IMR-90 (cell line): ENCODE measurements around the gene MTHFSD. TPM values are rescaled to one million over a fixed set of nuclear protein-coding genes. Genes with fewer than 3 reads are reported as not detected.

Experiments
- ATAC-seq: fragments of 200-7000 bp; cut with Tn5 transposase; 2 replicates; pipeline ENCODE4 v1.9.1; 2020; ENCODE audit warnings: low read depth, mild to moderate bottlenecking, moderate library complexity
- BruUV-seq: library from RNA; stranded (reverse); fragments of 400-500 nt; replicated peaks from 2 replicates; lab custom pipeline; 2021; lab: Mats Ljungman, UMichigan
- CTCF ChIA-PET: fragments of 300-600 bp; formaldehyde crosslinking; extraction: SDS; loops from one replicate; lab custom pipeline; 2021; ENCODE audit warnings: antibody characterized with exemption; lab: Yijun Ruan, JAX
- POLR2A ChIA-PET: fragments of 300-600 bp; sonication (Branson Sonifier 250); formaldehyde crosslinking; loops from one replicate; lab custom pipeline; 2022; ENCODE audit warnings: antibody characterized with exemption; ENCODE audit not compliant: unreplicated experiment; lab: Charles Lee
- DNase-seq: peaks from one replicate; pipeline ENCODE4 v3.0.0; 2013
- H2AFZ ChIP-seq: replicated peaks from 2 replicates; pipeline ENCODE3; 2013; ENCODE audit warnings: low read length, mild to moderate bottlenecking; ENCODE audit not compliant: poor library complexity
- H2AK5ac ChIP-seq: 2 replicates; pipeline ENCODE4 v1.6.1; 2013; ENCODE audit warnings: low read depth, low read length, inconsistent platforms
- H2AK9ac ChIP-seq: replicated peaks from 2 replicates; pipeline ENCODE3; 2013; ENCODE audit warnings: mild to moderate bottlenecking, low read depth, low read length, moderate library complexity; ENCODE audit not compliant: poor library complexity
- H2BK120ac ChIP-seq: 2 replicates; pipeline ENCODE4 v1.6.1; 2013; ENCODE audit warnings: low read depth, low read length, inconsistent platforms
- H2BK15ac ChIP-seq: 3 replicates; pipeline ENCODE4 v1.6.1; 2013; ENCODE audit warnings: low read depth, low read length, inconsistent platforms
- H2BK20ac ChIP-seq: 2 replicates; pipeline ENCODE4 v1.6.1; 2013; ENCODE audit warnings: low read depth, mild to moderate bottlenecking, inconsistent platforms, low read length, moderate library complexity
- H2BK5ac ChIP-seq: 2 replicates; pipeline ENCODE4 v1.6.1; 2013; ENCODE audit warnings: mild to moderate bottlenecking, low read depth, low read length, inconsistent platforms; ENCODE audit not compliant: poor library complexity, severe bottlenecking
- H3K14ac ChIP-seq: replicated peaks from 2 replicates; pipeline ENCODE4 v1.6.1; 2013; ENCODE audit warnings: low read depth, low read length, inconsistent platforms
- H3K18ac ChIP-seq: 2 replicates; pipeline ENCODE4 v1.6.1; 2013; ENCODE audit warnings: low read depth, low read length, control low read depth
- H3K23ac ChIP-seq: 2 replicates; pipeline ENCODE4 v1.6.1; 2013; ENCODE audit warnings: low read depth, low read length, inconsistent platforms
- H3K27ac ChIP-seq: 2 replicates; pipeline ENCODE4 v1.5.1; 2013; ENCODE audit warnings: mild to moderate bottlenecking, control low read depth, low read length; ENCODE audit not compliant: insufficient read depth
- H3K27me3 ChIP-seq: 2 replicates; pipeline ENCODE4 v1.6.1; 2013; ENCODE audit warnings: low read length; ENCODE audit not compliant: control insufficient read depth, insufficient read depth
- H3K36me3 ChIP-seq: 2 replicates; pipeline ENCODE4 v1.6.1; 2013; ENCODE audit warnings: low read length, mixed read lengths; ENCODE audit not compliant: control insufficient read depth, insufficient read depth
- H3K4ac ChIP-seq: 2 replicates; pipeline ENCODE4 v1.6.1; 2013; ENCODE audit warnings: low read depth, low read length, inconsistent platforms
- H3K4me1 ChIP-seq: 2 replicates; pipeline ENCODE4 v1.6.1; 2013; ENCODE audit warnings: low read length, mixed read lengths; ENCODE audit not compliant: control insufficient read depth, insufficient read depth
- H3K4me2 ChIP-seq: 2 replicates; pipeline ENCODE4 v1.6.1; 2013; ENCODE audit warnings: low read depth, mild to moderate bottlenecking, control low read depth, low read length, moderate library complexity
- H3K4me3 ChIP-seq: 2 replicates; pipeline ENCODE4 v1.5.1; 2013; ENCODE audit warnings: low read depth, mild to moderate bottlenecking, control low read depth, low read length, moderate library complexity; ENCODE audit not compliant: insufficient read depth
- H3K56ac ChIP-seq: 2 replicates; pipeline ENCODE4 v1.6.1; 2013; ENCODE audit warnings: low read length, inconsistent platforms; ENCODE audit not compliant: insufficient read depth; ENCODE audit errors: extremely low read depth
- H3K79me1 ChIP-seq, 2 experiments: 2 replicates each; pipeline ENCODE4 v1.6.1; 2013; ENCODE audit warnings: low read length in 2 of 2, inconsistent platforms in 1 of 2, low read depth in 1 of 2
- H3K9ac ChIP-seq: 2 replicates; pipeline ENCODE4 v1.6.1; 2013; ENCODE audit warnings: low read depth, low read length, control low read depth
- H3K9me1 ChIP-seq: 2 replicates; pipeline ENCODE4 v1.6.1; 2013; ENCODE audit warnings: low read length, inconsistent platforms; ENCODE audit not compliant: insufficient read depth
- H3K9me3 ChIP-seq: 2 replicates; pipeline ENCODE4 v1.6.1; 2013; ENCODE audit warnings: low read length; ENCODE audit not compliant: control insufficient read depth, insufficient read depth
- H4K20me1 ChIP-seq: 2 replicates; pipeline ENCODE4 v1.6.1; 2013; ENCODE audit warnings: low read length, inconsistent platforms; ENCODE audit not compliant: insufficient read depth
- H4K5ac ChIP-seq: 2 replicates; pipeline ENCODE4 v1.6.1; 2013; ENCODE audit warnings: mild to moderate bottlenecking, low read depth, low read length, control low read depth
- H4K8ac ChIP-seq, 2 experiments: 2 replicates each; pipeline ENCODE4 v1.6.1; 2013; ENCODE audit warnings: low read depth in 2 of 2, low read length in 2 of 2, control low read depth in 1 of 2, inconsistent platforms in 1 of 2
- H4K91ac ChIP-seq: 2 replicates; pipeline ENCODE4 v1.6.1; 2013; ENCODE audit warnings: low read depth, low read length, inconsistent platforms; ENCODE audit not compliant: insufficient read depth
- BHLHE40 ChIP-seq: fragments of 150-350 bp; IDR thresholded peaks from 2 replicates; pipeline ENCODE4 v1.6.1; 2016; ENCODE audit warnings: mild to moderate bottlenecking, low read depth, low read length
- CEBPB ChIP-seq: IDR thresholded peaks from 2 replicates; pipeline ENCODE4 v1.6.1; 2012; ENCODE audit warnings: low read depth, low read length, improper control_type of control experiment
- CHD1 ChIP-seq: IDR thresholded peaks from 2 replicates; pipeline ENCODE4 v1.6.1; 2012; ENCODE audit warnings: low read depth, low read length, improper control_type of control experiment
- CTCF ChIP-seq: conservative IDR thresholded peaks from 2 replicates; pipeline ENCODE4 v1.5.1; 2012; ENCODE audit warnings: mild to moderate bottlenecking, low read depth, low read length, improper control_type of control experiment
- ELK1 ChIP-seq: fragments of 150-350 bp; IDR thresholded peaks from 2 replicates; pipeline ENCODE4 v1.6.1; 2016; ENCODE audit warnings: low read depth, mild to moderate bottlenecking, low read length, moderate library complexity, borderline replicate concordance
- FOS ChIP-seq: fragments of 150-350 bp; IDR thresholded peaks from 2 replicates; pipeline ENCODE4 v1.6.1; 2016; ENCODE audit warnings: low read depth, low read length
- MAFK ChIP-seq: IDR thresholded peaks from 2 replicates; pipeline ENCODE4 v1.6.1; 2012; ENCODE audit warnings: low read depth, low read length, improper control_type of control experiment
- MAZ ChIP-seq: IDR thresholded peaks from 2 replicates; pipeline ENCODE4 v1.6.1; 2012; ENCODE audit warnings: low read depth, mild to moderate bottlenecking, low read length, improper control_type of control experiment, moderate library complexity, borderline replicate concordance
- MXI1 ChIP-seq: IDR thresholded peaks from 2 replicates; pipeline ENCODE4 v1.6.1; 2012; ENCODE audit warnings: low read depth, mild to moderate bottlenecking, low read length, moderate library complexity, borderline replicate concordance
- NFE2L2 ChIP-seq: fragments of 150-350 bp; IDR thresholded peaks from 2 replicates; pipeline ENCODE4 v1.6.1; 2016; ENCODE audit warnings: low read depth, mild to moderate bottlenecking, low read length
- POLR2A ChIP-seq: IDR thresholded peaks from 2 replicates; pipeline ENCODE4 v1.6.1; 2012; ENCODE audit warnings: mild to moderate bottlenecking, low read depth, low read length
- RAD21 ChIP-seq: IDR thresholded peaks from 2 replicates; pipeline ENCODE4 v1.6.1; 2012; ENCODE audit warnings: low read length, improper control_type of control experiment
- RCOR1 ChIP-seq: IDR thresholded peaks from 2 replicates; pipeline ENCODE4 v1.6.1; 2012; ENCODE audit warnings: mild to moderate bottlenecking, low read length, improper control_type of control experiment; ENCODE audit not compliant: insufficient replicate concordance
- RFX5 ChIP-seq: IDR thresholded peaks from 2 replicates; pipeline ENCODE4 v1.8.0; 2012; ENCODE audit warnings: low read depth, mild to moderate bottlenecking, low read length, moderate library complexity
- SMC3 ChIP-seq: fragments of 150-350 bp; IDR thresholded peaks from 2 replicates; pipeline ENCODE4 v1.6.1; 2016; ENCODE audit warnings: low read depth, mild to moderate bottlenecking, antibody characterized with exemption, low read length, moderate library complexity
- USF2 ChIP-seq: fragments of 150-350 bp; IDR thresholded peaks from 2 replicates; pipeline ENCODE4 v1.6.1; 2017; ENCODE audit warnings: mild to moderate bottlenecking, antibody characterized with exemption, low read length, low read depth
- WGBS, 2 experiments: methylation state at CpG; one replicate each; pipeline versions ENCODE4 v1.1.5 to v1.1.7; 2013; ENCODE audit warnings: missing lambda C conversion rate in 2 of 2; ENCODE audit not compliant: insufficient read length in 1 of 2; ENCODE audit errors: extremely low coverage in 2 of 2; 5-methylcytosine and 5-hydroxymethylcytosine counted together
- dilution Hi-C: fragments of 300-500 bp; cut with HindIII; formaldehyde crosslinking; loops from one replicate; pipeline ENCODE4 v1.14.3; 2018; ENCODE audit warnings: low sequenced_read_pairs; ENCODE audit not compliant: unreplicated experiment
- in situ Hi-C: fragments of 300-500 bp; cut with MboI; formaldehyde crosslinking; loops from 3 replicates; pipeline ENCODE4 v1.14.3; 2019; ENCODE audit warnings: low sequenced_read_pairs, inconsistent platforms, mixed read lengths
- intact Hi-C: fragments of 100-400 bp; cut with micrococcal nuclease; formaldehyde crosslinking; loops from 2 replicates; pipeline ENCODE4 v1.10.0; 2022
- polyA plus RNA-seq, 3 experiments: library from polyadenylated mRNA; depleted of rRNA; stranded (reverse); fragments of >200 nt; gene quantifications; 2 replicates each; pipeline ENCODE4 v1.2.3, GENCODE V29; 2012; ENCODE audit warnings: low replicate concordance in 1 of 3
- total RNA-seq: library from RNA; depleted of rRNA; stranded (reverse); fragments of >200 nt; gene quantifications from 2 replicates; pipeline ENCODE4 v1.2.3, GENCODE V29; 2012

MTHFSD gene
- total and polyA plus RNA-seq, 2 of the 4 experiments (the other 2 are of a cell fraction) = 8.2 to 16.8 TPM

GRCh38 chr16:86571530-86571915 lies 16.5 kb upstream of the MTHFSD start:
- Histone ChIP-seq H3K23ac (peak overlapping the region; percentile 40; the same call in 1 of the 2 replicates), H3K14ac (0 out of 2 replicates have a peak overlapping the region, but pooled peaks have one; percentile 8), H3K9me1 (peaks cover 12% of the 10 kb centered on the region), H3K9me3 (no peaks in the 10 kb centered on the region), H4K8ac (no peak overlapping the region; a peak in 1 of 4 replicates), H2AK9ac (no peak overlapping the region), H4K20me1 (0 out of 2 replicates have a peak, but pooled peaks cover 7% of the 10 kb centered on the region), H3K18ac (no peak overlapping the region), H3K4me1 (peaks cover 10% of the 10 kb centered on the region), H2AK5ac (peak overlapping the region; percentile 35), H3K9ac (no peak overlapping the region), H3K4me3 (no peak overlapping the region), H3K27me3 (no peaks in the 10 kb centered on the region), H3K27ac (no peak overlapping the region), H4K91ac (no peak overlapping the region), H2BK5ac (no peak overlapping the region), H3K36me3 (no peaks in the 10 kb centered on the region), H4K5ac (no peak overlapping the region), H2BK15ac (no peak overlapping the region), H3K56ac (no peak overlapping the region), H3K4ac (peak overlapping the region; percentile 51), H2BK20ac (no peak overlapping the region), H2BK120ac (no peak overlapping the region), H2AFZ (no peak overlapping the region), H3K4me2 (no peak overlapping the region), H3K79me1 (peaks cover 20 to 51% of the 10 kb centered on the region in 2 experiments)
- intact Hi-C loops (no loop called here), dilution Hi-C loops (no loop called here), in situ Hi-C loops (no loop called here)
- ChIA-PET POLR2A (no interaction called here), CTCF (interaction anchor here (1.8 kb wide), 1 partner anchor 491 kb away, joined by 5 read pairs; no protein-coding TSS in a partner anchor)
- DNase-seq (no peak), ATAC-seq (no peak)
- 98% methylated on average over 6 of the region's 10 CpGs; no CpG with 5 or more reads in 1 of the 2 experiments for WGBS, 2 experiments
- no TSS peak for BruUV-seq
- no peak for TF ChIP-seq POLR2A
- no peak for TF ChIP-seq CHD1
- no peak for TF ChIP-seq SMC3
- no peak for TF ChIP-seq BHLHE40
- TF ChIP-seq USF2 = no peak
- no peak for TF ChIP-seq ELK1
- no peak for TF ChIP-seq MAZ
- TF ChIP-seq NFE2L2 = no peak
- TF ChIP-seq RAD21 = no peak
- TF ChIP-seq MXI1 = no peak
- no peak for TF ChIP-seq CTCF
- TF ChIP-seq MAFK = no peak
- TF ChIP-seq CEBPB = no peak
- TF ChIP-seq FOS = no peak
- no peak for TF ChIP-seq RCOR1
- TF ChIP-seq RFX5 = no peak
